Measurements from ENCODE around the gene DPP6.

DPP6 gene

GRCh38 chr7:154744861-154745258, 692.7 kb downstream of the DPP6 start:
- DNase-seq = no peak

GRCh38 chr7:154746571-154747360, 694.6 kb downstream of the DPP6 start:
- DNase-seq = no peak

DNA sequence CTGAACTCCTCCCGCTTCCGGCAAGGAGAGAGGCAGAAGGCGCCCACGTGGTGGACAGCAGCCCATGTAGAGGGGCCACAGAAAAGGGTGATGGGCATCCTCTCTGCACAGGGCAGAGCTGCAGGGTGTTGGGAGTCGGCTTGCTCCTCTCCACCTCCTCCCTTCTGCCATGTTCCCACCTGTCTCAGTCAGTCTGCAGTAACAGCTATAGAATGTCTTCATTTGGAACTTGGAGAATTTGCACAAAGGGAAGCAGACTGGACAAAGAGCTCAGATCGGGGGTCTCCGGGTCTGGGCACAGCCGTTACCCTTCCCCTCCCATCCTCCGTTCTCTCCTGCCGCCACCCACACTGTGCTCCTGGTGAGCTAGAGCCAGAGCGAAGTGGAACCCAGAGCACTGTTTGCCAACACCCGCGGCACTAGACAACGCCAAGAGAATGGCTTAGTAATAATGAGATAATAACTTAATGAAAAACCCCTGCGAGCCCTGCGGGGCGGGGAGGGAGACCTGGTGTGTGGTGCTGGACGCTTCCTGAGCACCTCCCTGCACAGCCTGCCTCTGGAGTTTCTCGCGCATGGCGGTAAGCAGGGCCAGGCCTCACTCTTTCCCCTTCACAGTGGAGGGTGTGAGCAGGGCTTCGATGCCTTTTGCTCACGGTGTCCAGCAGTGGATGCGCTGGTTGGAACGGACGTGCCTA, 696.0 kb downstream of the DPP6 start:
- DNase-seq = no peak

GRCh38 chr7:154750353-154750801, 698.2 kb downstream of the DPP6 start:
- no peak for DNase-seq

DNA sequence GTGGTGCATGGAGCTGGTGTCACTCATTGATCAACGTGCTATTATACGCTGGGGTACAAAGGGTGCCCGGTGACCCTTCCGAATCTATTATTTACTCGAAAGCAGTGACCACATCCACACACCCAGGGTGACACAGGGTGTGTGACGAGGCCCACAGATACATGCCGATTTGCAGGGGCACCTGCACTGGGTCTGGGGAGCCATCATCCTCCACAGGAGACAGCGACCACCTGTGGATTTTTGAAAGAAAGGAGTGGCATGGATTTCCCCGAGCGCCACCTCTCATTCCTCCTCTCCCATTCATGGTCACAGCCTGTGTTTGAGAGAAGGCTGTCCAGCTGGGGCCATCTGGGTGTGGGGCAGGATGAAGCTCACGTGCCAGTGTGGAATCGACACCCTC, 701.0 kb downstream of the DPP6 start:
- no peak for DNase-seq

DNA sequence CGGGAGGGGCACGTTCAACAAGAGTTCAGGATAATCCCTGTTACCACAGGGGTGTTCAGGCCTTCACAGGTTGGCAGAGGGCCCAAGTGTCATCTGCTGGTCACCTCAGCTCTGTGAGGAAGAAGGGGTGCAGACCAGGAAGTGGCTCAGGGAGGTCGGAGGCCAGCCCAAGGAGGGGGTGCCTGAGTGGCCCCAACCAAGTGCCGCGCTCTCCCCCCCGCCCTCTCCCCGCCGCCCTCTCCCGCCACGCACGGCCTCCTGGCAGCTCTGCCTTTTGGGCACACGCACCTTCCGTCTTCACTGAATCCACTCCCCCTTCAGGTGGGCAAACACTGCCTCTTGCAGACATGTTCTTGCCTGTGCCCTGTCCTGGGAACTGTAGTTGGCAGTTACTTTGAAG, 705.6 kb downstream of the DPP6 start:
- DNase-seq = no peak

DNA sequence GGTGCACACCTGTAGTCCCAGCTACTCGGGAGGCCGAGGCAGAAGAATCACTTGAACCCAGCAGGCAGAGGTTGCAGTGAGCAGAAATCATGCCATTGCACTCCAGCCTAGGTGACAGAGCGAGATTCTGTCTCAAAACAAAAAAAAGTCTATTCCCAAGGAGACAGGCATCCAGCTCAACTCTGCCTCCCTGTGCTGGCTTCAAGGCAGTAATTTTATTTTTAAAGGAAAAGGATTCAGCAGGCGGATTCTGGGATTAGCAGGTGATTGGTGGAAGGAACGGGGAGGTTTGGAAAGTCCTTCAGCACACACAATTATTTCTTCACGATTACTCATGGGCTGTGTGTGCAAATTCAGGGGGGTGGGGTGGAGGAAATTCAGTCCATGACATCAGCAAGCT, 707.8 kb downstream of the DPP6 start:
- DNase-seq = no peak

- DNase-seq = no peak
These were observed 712.9 kb downstream of the DPP6 start for GRCh38 chr7:154765118-154765517.

- DNase-seq = no peak
These were observed 714.9 kb downstream of the DPP6 start for GRCh38 chr7:154767142-154767541.

DNA sequence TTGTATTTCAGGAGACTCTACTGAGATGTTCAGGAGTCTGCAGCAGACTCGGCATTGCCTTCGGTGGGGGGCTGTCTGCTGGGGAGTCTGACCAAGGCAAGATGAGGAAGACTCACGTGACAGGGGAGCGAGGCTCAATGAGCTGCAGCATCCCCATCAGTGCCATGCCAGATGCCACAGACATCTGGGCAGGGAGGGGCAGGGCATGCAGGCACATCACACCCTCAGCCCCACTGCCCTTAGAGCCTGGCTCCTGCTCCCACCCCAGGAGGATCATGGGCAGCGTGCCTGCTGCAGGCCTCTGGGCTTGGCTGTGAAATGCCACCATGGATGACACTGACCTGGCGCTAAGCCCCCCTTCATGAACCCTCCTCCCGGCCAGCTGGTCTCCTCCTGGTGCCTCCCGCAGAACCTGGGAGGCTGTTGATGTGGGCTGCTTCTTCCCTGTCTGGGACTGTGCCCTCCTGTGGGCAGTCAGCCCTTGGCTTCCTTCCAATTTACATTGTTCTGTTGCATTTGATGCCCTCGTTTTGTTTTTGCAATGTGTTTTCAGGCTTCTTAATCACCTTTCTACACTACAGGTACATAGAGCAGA, 715.7 kb downstream of the DPP6 start:
- DNase-seq = no peak

DNA sequence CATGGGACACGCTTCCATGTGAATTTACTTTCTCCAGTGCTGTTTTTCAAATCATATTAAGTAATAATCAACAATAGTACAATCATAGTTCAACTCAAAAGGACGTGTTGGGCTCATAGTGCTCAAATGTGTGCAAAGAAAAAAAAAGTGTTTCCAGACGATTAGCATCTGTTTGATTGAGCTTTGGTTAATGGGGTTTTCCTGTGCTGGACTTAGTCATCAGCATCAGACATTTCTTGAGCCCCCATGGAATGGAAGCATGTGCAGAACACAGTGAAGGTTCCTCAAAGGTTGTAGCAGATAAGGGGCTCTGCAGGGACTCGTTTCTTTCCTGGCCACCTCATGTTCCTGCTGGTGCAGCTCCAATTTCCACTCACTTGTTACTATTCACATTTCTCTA, 716.8 kb downstream of the DPP6 start:
- no peak for DNase-seq

DNA sequence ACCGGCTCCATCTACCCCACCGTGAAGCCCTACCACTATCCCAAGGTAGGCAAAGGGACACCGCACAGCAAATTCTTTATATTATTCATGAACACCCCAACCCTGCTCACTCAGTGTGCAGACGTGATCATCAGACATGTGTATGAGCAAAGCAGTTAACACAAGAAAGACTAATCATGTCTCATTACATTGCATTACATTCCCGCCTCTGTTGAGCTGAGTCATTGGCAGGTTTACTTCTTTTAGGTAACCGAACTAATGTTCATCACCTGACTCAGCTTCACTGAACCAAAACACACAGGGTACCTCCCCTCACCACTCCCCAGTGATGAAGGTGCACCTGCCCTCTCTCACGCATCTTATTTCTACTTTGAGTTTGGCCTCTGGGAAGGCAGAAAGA, 717.3 kb downstream of the DPP6 start:
- DNase-seq = no peak

- no peak for DNase-seq
These were observed 718.2 kb downstream of the DPP6 start for GRCh38 chr7:154770361-154770760.

- DNase-seq = no peak
These were observed 718.8 kb downstream of the DPP6 start for GRCh38 chr7:154770962-154771361.

- DNase-seq = peak; percentile 24
These were observed 722.2 kb downstream of the DPP6 start for GRCh38 chr7:154774303-154774969.

GRCh38 chr7:154775681-154776080, 723.5 kb downstream of the DPP6 start:
- DNase-seq = no peak

DNA sequence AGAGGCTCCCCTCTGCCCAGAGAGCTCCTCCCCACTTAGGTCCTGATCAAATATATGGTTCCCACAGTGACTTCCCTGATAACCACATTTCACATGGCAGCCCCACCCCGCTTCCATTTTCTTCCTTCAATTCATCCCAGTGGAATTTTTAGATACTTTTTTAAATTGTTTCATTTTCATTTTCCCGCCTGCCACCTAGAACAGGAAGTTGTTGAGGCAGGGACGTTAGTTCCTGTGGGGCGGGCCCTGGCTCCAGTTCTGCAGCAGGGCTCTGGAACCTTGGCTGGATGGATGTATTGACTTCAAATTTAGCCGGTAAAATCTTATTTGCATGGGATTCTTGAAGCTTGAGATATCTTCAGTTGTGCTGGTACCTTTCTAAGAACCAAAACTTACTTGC, 724.2 kb downstream of the DPP6 start:
- no peak for DNase-seq

GRCh38 chr7:154777023-154777422, 724.8 kb downstream of the DPP6 start:
- no peak for DNase-seq

GRCh38 chr7:154777489-154777888, 725.3 kb downstream of the DPP6 start:
- no peak for DNase-seq

- DNase-seq = no peak
These were observed 725.7 kb downstream of the DPP6 start for GRCh38 chr7:154777908-154778307.

- peak; percentile 60 for DNase-seq
These were observed 729.4 kb downstream of the DPP6 start for GRCh38 chr7:154781369-154782303.

DNA sequence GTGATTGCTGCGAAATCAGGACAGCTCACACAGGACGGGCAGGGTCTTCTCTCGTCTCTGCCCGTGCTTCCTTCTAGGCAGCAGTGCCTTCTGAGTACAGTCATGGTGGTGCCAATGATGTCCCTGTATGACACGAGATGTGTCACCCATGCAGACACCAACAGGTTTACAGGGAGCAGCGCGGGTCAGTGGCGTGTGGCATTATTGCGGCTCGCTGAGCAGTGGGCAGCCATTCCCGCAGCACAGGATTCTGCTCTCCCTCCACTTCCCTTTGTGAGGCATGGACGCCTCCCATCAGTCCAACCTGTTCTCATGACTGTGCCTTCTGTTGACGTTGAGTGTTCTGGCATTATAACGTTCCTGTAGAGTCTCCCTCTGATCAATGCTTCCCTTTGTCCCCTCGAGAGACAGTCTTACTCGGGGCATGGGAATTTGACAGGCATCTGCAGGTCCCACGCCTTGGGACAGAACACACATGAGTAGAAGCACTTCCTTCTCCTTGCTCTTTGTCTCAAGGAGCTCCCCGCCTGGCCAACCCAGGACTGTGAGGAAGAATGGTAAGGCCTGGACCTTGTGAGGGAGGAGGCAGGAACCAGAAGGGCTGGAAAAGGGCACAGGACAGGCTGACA, 731.2 kb downstream of the DPP6 start:
- DNase-seq = no peak
